C4-2B (cell line): ENCODE data around the gene FSIP1.

Source experiments
- CTCF ChIP-seq: fragments of 450-650 bp; conservative IDR thresholded peaks from 2 replicates; pipeline ENCODE4 v1.5.1; 2017; ENCODE audit warnings: mild to moderate bottlenecking
- ZFX ChIP-seq: fragments of 450-650 bp; IDR thresholded peaks from 2 replicates; pipeline ENCODE4 v1.6.1; 2017

- TF ChIP-seq CTCF: no peak
- no peak for TF ChIP-seq ZFX
These were observed 113.4 kb downstream of the FSIP1 start for GRCh38 chr15:39669241-39669640.
